Mammary epithelial cell (primary cell): Measurements from ENCODE around the gene ACVR1.

ENCODE experiments used
- CTCF ChIP-seq, 2 donors: IDR thresholded peaks in 1 of 2; conservative IDR thresholded peaks in 1 of 2; 2 replicates each; pipeline ENCODE4 v1.5.1; 2011 to 2012; ENCODE audit warnings: inconsistent platforms in 2 of 2, low read length in 2 of 2, mild to moderate bottlenecking in 2 of 2, control low read depth in 1 of 2, low read depth in 1 of 2; ENCODE audit not compliant: insufficient read depth in 1 of 2; ENCODE audit errors: extremely low read depth in 1 of 2
- EZH2 ChIP-seq: IDR thresholded peaks from 2 replicates; pipeline ENCODE4 v1.6.1; 2012; ENCODE audit warnings: low read length, inconsistent platforms, borderline replicate concordance

- TF ChIP-seq CTCF (conservative IDR thresholded peaks at IDR 0.05 in 1 of 2, IDR thresholded peaks at IDR 0.05 in 1 of 2; ENCODE audit: extremely low read depth in 1 of 2, insufficient read depth in 1 of 2, low read depth in 1 of 2, low read length in 2 of 2) = no peak
- no peak for TF ChIP-seq EZH2
These were observed 133.1 kb downstream of the ACVR1 start for GRCh38 chr2:157743051-157743450.
